Right cardiac atrium (tissue), 5 donors: ENCODE data around the gene PTGFR. TPM values are rescaled to one million over a fixed set of nuclear protein-coding genes. Genes with fewer than 3 reads are reported as not detected.

ENCODE experiments used
- ATAC-seq, 2 donors: fragments of 200-7000 bp; cut with Tn5 transposase; one replicate each; pipeline versions ENCODE4 v1.8.0 to v1.9.1; 2020; ENCODE audit warnings: moderate library complexity in 2 of 2, mild to moderate bottlenecking in 1 of 2
- DNase-seq, 3 donors: peaks; one replicate each; pipeline ENCODE4 v3.0.0-alpha.2; 2020
- H3K27ac ChIP-seq: one replicate; pipeline ENCODE4 v1.5.1; 2013; ENCODE audit warnings: mild to moderate bottlenecking, low read length, control low read depth, moderate library complexity
- H3K27me3 ChIP-seq: one replicate; pipeline ENCODE4 v1.6.1; 2013; ENCODE audit not compliant: control insufficient read depth, insufficient read depth
- H3K4me1 ChIP-seq: one replicate; pipeline ENCODE4 v1.6.1; 2013; ENCODE audit warnings: low read length; ENCODE audit not compliant: control insufficient read depth, insufficient read depth
- H3K4me3 ChIP-seq: one replicate; pipeline ENCODE4 v1.5.1; 2013; ENCODE audit warnings: low read length, control low read depth
- H3K9me3 ChIP-seq: one replicate; pipeline ENCODE4 v1.6.1; 2013; ENCODE audit warnings: low read length; ENCODE audit not compliant: control insufficient read depth
- WGBS: extraction: QIAGEN DNeasy Blood & Tissue Kit; methylation state at CpG from one replicate; pipeline ENCODE4 v1.1.7; 2013; 5-methylcytosine and 5-hydroxymethylcytosine counted together
- intact Hi-C, 4 donors: fragments of 100-400 bp; cut with DNase I; formaldehyde crosslinking; loops; one replicate each; pipeline versions ENCODE4 v1.11.0 to v1.14.0; 2022 to 2023
- polyA plus RNA-seq: library from polyadenylated mRNA; stranded (reverse); fragments of 200-250 nt; gene quantifications from one replicate; pipeline ENCODE4 v1.2.3, GENCODE V29; 2013
- total RNA-seq, 4 donors: library from RNA; stranded (reverse); fragmentation: NEBNext Ultra II Directional; extraction: Animal tissue kit (Norgen Biotek cat#: 25700); gene quantifications; one replicate each; pipeline ENCODE4 v1.2.1, GENCODE V29; 2021
- donor health status: healthy with polysubstance abuse.
- donor health status: DM: no; HTN: yes; CAD: no.
- donor health status: DM: no; HTN: no; CAD: no.
- donor health status: DM: no; HTN: yes; CAD: no; lungs with severe emphysema.
- donor health status: DM: yes; HTN: yes; CAD: no.

Gene PTGFR
- total and polyA plus RNA-seq, 5 donors = 0.34 to 1.7 (median 0.72) TPM

- no peaks in the 10 kb centered on the region for H3K9me3 ChIP-seq
- H3K4me1 ChIP-seq = no peaks in the 10 kb centered on the region
- H3K4me3 ChIP-seq = no peak overlapping the region
- DNase-seq (no peak), ATAC-seq (no peak)
- no peaks in the 10 kb centered on the region for H3K27me3 ChIP-seq
- no peak overlapping the region for H3K27ac ChIP-seq
- 60% methylated on average over 4 of the region's 4 CpGs for WGBS
- intact Hi-C loops = no loop called here
Measured at GRCh38 chr1:78475888-78476610, 14.7 kb upstream of the PTGFR start.

GRCh38 chr1:78483903-78484302, 6.9 kb upstream of the PTGFR start:
- intact Hi-C loops = no loop called here
- Histone ChIP-seq H3K27ac (no peak overlapping the region), H3K27me3 (no peaks in the 10 kb centered on the region), H3K9me3 (no peaks in the 10 kb centered on the region), H3K4me3 (no peak overlapping the region), H3K4me1 (no peaks in the 10 kb centered on the region)
- no peak for ATAC-seq
- WGBS = 36% methylated on average over 6 of the region's 6 CpGs
- DNase-seq = peak in 1 of 3 donors; percentile 20

DNA sequence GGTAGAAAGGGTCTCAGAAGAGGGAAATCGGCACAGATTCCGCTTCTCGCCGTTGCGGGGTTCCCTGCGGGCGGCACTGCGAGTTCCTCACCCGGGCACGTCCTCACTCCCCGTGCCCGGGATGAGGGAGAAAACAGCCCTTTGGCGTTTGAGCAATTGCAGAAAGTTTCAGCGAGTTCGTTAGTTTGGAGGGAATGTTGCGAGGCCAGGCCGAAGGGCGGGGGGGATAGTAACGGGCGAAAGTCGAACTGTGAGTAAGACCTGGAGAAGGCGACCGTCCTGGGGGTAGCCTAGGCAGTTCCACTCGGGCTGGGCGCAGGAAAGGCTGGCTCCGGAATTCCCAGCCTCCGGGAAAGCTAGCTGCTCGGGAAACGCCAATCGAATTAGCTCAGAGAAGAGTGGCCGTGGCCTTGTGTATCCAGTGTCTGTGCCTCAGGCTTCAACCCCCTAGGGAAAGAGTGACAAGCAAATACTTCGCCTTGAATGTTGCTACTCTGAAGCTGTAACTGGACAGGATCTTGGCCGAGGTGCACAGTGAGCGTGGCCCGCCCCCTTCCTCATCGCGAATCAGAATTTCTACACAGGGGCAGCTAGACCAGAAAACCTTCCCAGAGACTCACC, 787 bp downstream of the PTGFR start:
- Histone ChIP-seq H3K9me3 (no peaks in the 10 kb centered on the region), H3K27me3 (no peaks in the 10 kb centered on the region), H3K27ac (peak overlapping the region; percentile 30), H3K4me3 (peak overlapping the region; percentile 59), H3K4me1 (peaks cover 3% of the 10 kb centered on the region)
- intact Hi-C loops = no loop called here
- DNase-seq (peak; percentile 39 to 64 (median 47)), ATAC-seq (peak; percentile 51 to 71)
- WGBS = 2% methylated on average over 37 of the region's 37 CpGs

- no peak overlapping the region for H3K27ac ChIP-seq
- DNase-seq (no peak), ATAC-seq (no peak)
- no peaks in the 10 kb centered on the region for H3K9me3 ChIP-seq
- peaks cover 3% of the 10 kb centered on the region for H3K4me1 ChIP-seq
- intact Hi-C loops = no loop called here
- no peaks in the 10 kb centered on the region for H3K27me3 ChIP-seq
- no peak overlapping the region for H3K4me3 ChIP-seq
- WGBS = 77% methylated on average over 12 of the region's 12 CpGs
Measured at GRCh38 chr1:78492386-78492950, 1.7 kb downstream of the PTGFR start.

GRCh38 chr1:78493451-78493850, 2.7 kb downstream of the PTGFR start:
- intact Hi-C loops = no loop called here
- no peak for DNase-seq
- Histone ChIP-seq H3K9me3 (no peaks in the 10 kb centered on the region), H3K4me3 (no peak overlapping the region), H3K27ac (no peak overlapping the region), H3K4me1 (peaks cover 3% of the 10 kb centered on the region), H3K27me3 (no peaks in the 10 kb centered on the region)
- whole genome bisulfite sequencing = 73% methylated on average over 1 of the region's 1 CpG
- ATAC-seq = no peak

DNA sequence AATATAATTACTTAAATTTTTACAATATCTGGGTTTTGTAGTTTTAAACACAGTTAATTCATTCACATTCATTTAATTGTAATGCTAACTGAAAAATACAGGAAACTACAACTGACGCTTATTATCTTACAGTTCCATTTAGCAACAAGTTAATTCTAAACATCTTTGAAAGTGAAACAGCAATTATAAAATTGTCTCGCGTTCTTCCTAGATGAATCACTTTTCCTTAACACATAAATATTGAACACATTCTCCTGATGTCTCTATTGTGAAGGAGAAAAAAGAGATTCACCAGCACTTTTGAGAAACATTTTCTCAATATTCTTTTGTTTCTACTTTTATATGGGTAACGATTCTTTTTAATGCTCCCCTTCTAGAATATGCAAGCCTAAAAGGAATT, 6.4 kb downstream of the PTGFR start:
- H3K9me3 ChIP-seq = no peaks in the 10 kb centered on the region
- H3K27me3 ChIP-seq = no peaks in the 10 kb centered on the region
- no peak overlapping the region for H3K4me3 ChIP-seq
- ATAC-seq (no peak), DNase-seq (no peak)
- no peak overlapping the region for H3K27ac ChIP-seq
- intact Hi-C loops = no loop called here
- H3K4me1 ChIP-seq = no peaks in the 10 kb centered on the region
- WGBS = 74% methylated on average over 4 of the region's 4 CpGs

DNA sequence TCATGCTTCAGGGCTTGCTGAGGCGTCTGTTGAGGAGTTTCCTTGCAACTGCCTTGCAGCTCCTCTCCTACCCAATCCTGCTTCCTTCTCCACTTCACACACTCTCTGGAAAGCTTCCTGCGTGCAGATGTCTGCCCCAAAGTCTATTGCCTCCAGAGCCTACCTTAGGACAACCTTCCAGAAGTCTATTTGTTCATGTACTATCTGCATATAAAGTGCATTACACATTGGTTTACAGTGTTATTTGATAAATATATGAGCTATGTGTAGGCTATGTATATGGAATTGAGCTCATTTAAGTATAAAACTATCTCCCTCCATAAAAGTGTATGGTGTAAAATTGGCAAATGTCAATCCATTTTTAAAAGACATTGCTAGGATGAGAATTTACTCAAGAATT, 9.8 kb downstream of the PTGFR start:
- H3K4me1 ChIP-seq = no peaks in the 10 kb centered on the region
- no peak overlapping the region for H3K4me3 ChIP-seq
- no peak for DNase-seq
- no peak overlapping the region for H3K27ac ChIP-seq
- intact Hi-C loops = no loop called here
- no peak for ATAC-seq
- H3K9me3 ChIP-seq = no peaks in the 10 kb centered on the region
- WGBS = 58% methylated on average over 2 of the region's 2 CpGs
- H3K27me3 ChIP-seq = no peaks in the 10 kb centered on the region

- Histone ChIP-seq H3K27me3 (no peaks in the 10 kb centered on the region), H3K27ac (no peak overlapping the region), H3K9me3 (no peaks in the 10 kb centered on the region), H3K4me3 (no peak overlapping the region), H3K4me1 (no peaks in the 10 kb centered on the region)
- intact Hi-C loops = no loop called here
- no peak for ATAC-seq
- DNase-seq = no peak
Measured at GRCh38 chr1:78501203-78501602, 10.4 kb downstream of the PTGFR start.

DNA sequence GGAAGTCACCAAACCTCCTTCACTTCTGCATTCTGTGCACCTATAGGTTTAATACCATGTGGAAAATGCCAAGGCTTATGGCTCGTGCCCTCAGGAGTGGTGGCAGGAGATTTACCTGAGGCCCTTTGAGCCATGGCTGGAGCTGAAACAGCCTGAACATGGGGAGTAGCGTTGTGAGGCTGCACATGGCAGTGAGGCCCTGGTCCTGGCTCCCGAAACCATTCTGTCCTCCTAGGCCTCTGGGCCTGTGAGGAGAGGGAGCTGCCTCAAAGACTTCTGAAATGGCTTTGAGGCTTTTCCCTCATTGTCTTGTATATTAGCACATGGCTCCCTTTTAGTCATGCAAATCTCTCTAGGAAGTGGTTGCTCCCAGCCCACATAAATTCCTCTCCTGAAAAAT, 20.6 kb downstream of the PTGFR start:
- no peak overlapping the region for H3K4me3 ChIP-seq
- DNase-seq (no peak), ATAC-seq (no peak)
- WGBS = 74% methylated on average over 3 of the region's 3 CpGs
- no peaks in the 10 kb centered on the region for H3K4me1 ChIP-seq
- no peak overlapping the region for H3K27ac ChIP-seq
- H3K9me3 ChIP-seq = no peaks in the 10 kb centered on the region
- H3K27me3 ChIP-seq = no peaks in the 10 kb centered on the region
- intact Hi-C loops = no loop called here

GRCh38 chr1:78516716-78517115, 25.9 kb downstream of the PTGFR start:
- H3K4me1 ChIP-seq = no peaks in the 10 kb centered on the region
- intact Hi-C loops = no loop called here
- H3K27ac ChIP-seq = no peak overlapping the region
- WGBS = 38% methylated on average over 2 of the region's 2 CpGs
- no peak for DNase-seq
- H3K4me3 ChIP-seq = no peak overlapping the region
- H3K27me3 ChIP-seq = no peaks in the 10 kb centered on the region
- H3K9me3 ChIP-seq = no peaks in the 10 kb centered on the region
- ATAC-seq = no peak

DNA sequence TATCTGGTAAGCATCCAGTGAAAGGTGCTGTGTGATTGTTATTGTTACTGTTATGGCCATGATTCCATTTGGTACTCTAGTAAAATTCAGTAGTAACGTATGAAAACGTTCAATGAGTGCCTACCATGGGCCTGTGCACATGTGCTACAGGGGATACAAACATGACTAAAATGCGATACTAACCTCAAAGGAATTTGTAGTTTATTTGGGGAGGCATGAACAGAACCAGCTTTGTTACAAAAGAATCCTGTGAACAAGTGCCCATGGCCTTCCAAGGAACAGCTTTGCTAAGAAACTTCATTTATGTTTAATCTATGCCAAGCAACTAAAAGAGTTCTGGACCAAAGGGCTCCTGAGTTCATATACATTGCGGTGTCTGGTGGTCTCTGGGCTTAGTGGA, 28.7 kb downstream of the PTGFR start:
- intact Hi-C loops = no loop called here
- H3K27ac ChIP-seq = no peak overlapping the region
- no peak for DNase-seq
- no peaks in the 10 kb centered on the region for H3K4me1 ChIP-seq
- 85% methylated on average over 4 of the region's 4 CpGs for WGBS
- H3K9me3 ChIP-seq = no peaks in the 10 kb centered on the region
- ATAC-seq = no peak
- no peak overlapping the region for H3K4me3 ChIP-seq
- no peaks in the 10 kb centered on the region for H3K27me3 ChIP-seq
